GM20000 (cell line): Measurements from ENCODE around the gene ZNF317.
A peak's percentile ranks its signal among the peaks of the same experiment; 100 is the strongest.

Source experiments
- DNase-seq: peaks from one replicate; pipeline ENCODE4 v3.0.0; 2012; ENCODE audit warnings: low spot score
- CTCF ChIP-seq: IDR thresholded peaks from 2 replicates; pipeline ENCODE4 v1.5.1; 2012; ENCODE audit warnings: mild to moderate bottlenecking, control low read depth; ENCODE audit errors: extremely low read depth, missing control alignments

The ZNF317 gene

GRCh38 chr19:9140159-9140874 is at the start of gene ZNF317:
Gene ZNF317 (plus strand): TSS chr19:9140397. CDS start chr19:9156017, 15,620 bp downstream.
- no peak for TF ChIP-seq CTCF
- peak; percentile 86 for DNase-seq

GRCh38 chr19:9107375-9107774 is 32.8 kb upstream of the ZNF317 start, which contains the start of gene OR7G2:
Gene OR7G2 (minus strand): TSS chr19:9107475. CDS start chr19:9103243, 4,232 bp downstream.
- no peak for DNase-seq
- TF ChIP-seq CTCF: no peak

GRCh38 chr19:9109959-9110358 is 30.2 kb upstream of the ZNF317 start:
- TF ChIP-seq CTCF: no peak
- no peak for DNase-seq

GRCh38 chr19:9115307-9115813 is 24.8 kb upstream of the ZNF317 start, which contains the start of gene OR7G1:
Gene OR7G1 (minus strand): TSS chr19:9115763. CDS start chr19:9115763, 0 bp downstream.
- no peak for TF ChIP-seq CTCF
- DNase-seq: no peak

- DNase-seq: no peak
- no peak for TF ChIP-seq CTCF
Observed at GRCh38 chr19:9116547-9116946, 23.6 kb upstream of the ZNF317 start.

GRCh38 chr19:9126900-9127405 is 13.2 kb upstream of the ZNF317 start, which contains the start of gene OR7G3:
Gene OR7G3 (minus strand): TSS chr19:9126950. CDS start chr19:9126950, 0 bp downstream.
- no peak for TF ChIP-seq CTCF
- DNase-seq: no peak

GRCh38 chr19:9128171-9128570 is 12.0 kb upstream of the ZNF317 start:
- DNase-seq: no peak
- no peak for TF ChIP-seq CTCF
